ENCODE results near the gene DDX47. TPM values are rescaled to one million over a fixed set of nuclear protein-coding genes. Genes with fewer than 3 reads are reported as not detected.
A peak's percentile ranks its signal among the peaks of the same experiment; 100 is the strongest.
"Not testable (repeated sequence)": the region's sequence is repeated elsewhere in the genome, so short reads cannot be mapped to it uniquely, and the experiment has no call there.

The DDX47 gene
- total RNA-seq, 2 experiments from 2014 or later: 153 TPM

GRCh38 chr12:12837025-12837812, 24.1 kb downstream of the DDX47 start:
- intact Hi-C loops (cut with DNase I, micrococcal nuclease): loop anchor here (1.0 to 5.0 kb wide), 7 partner anchors 54 to 375 kb away; partner anchors contain the start of gene GPRC5A (in 2 of the 2)
- Histone ChIP-seq H3K27me3 (ENCODE audit: control insufficient read depth in 1 of 2, insufficient read depth in 2 of 2, low read length in 2 of 2) (no peaks in the 10 kb centered on the region), H3K9me3 (ENCODE audit: control insufficient read depth in 1 of 2, insufficient read depth in 1 of 2, low read length in 2 of 2) (no peaks in the 10 kb centered on the region), H3K36me3 (ENCODE audit: insufficient read depth, low read length) (peaks cover 14% of the 10 kb centered on the region), H3K4me3 (ENCODE audit: low read length) (no peak overlapping the region), H3K4me1 (ENCODE audit: insufficient read depth, low read length) (peaks cover 4% of the 10 kb centered on the region), H3K27ac (ENCODE audit: low read depth in 1 of 2, low read length in 2 of 2) (no peak overlapping the region)
- CTCF ChIA-PET: interaction anchor here (0.6 to 1.6 kb wide), 13 partner anchors 10 to 373 kb away, joined by 3 to 9 read pairs (median 4); partner anchors contain the start of gene DDX47
- DNase-seq (peak in 11 of 14 experiments; percentile 5 to 68 (median 36)), ATAC-seq (ENCODE audit: poor library complexity) (peak; percentile 72)
- POLR2A ChIA-PET: interaction anchor here (0.6 to 1.5 kb wide), 5 partner anchors 9 to 798 kb away, joined by 3 to 6 read pairs (median 3); partner anchors contain the start of gene GPRC5A
- Mint-ChIP-seq H3K36me3 (ENCODE audit: low read depth) (peaks cover 34% of the 10 kb centered on the region), H3K27ac (peak overlapping the region; percentile 92), H3K27me3 (no peaks in the 10 kb centered on the region), H3K4me3 (peak overlapping the region; percentile 30), H3K9me3 (no peaks in the 10 kb centered on the region), H3K4me1 (ENCODE audit: low read depth) (peaks cover 34% of the 10 kb centered on the region)
- TF ChIP-seq CTCF (IDR thresholded peaks at IDR 0.05): peak; percentile 69

GRCh38 chr12:12837813-12838153, 24.6 kb downstream of the DDX47 start:
- H3K27me3 Mint-ChIP-seq: no peaks in the 10 kb centered on the region
- Histone ChIP-seq H3K9me3 (ENCODE audit: control insufficient read depth in 1 of 2, insufficient read depth in 1 of 2, low read length in 2 of 2) (no peaks in the 10 kb centered on the region), H3K27me3 (ENCODE audit: control insufficient read depth in 1 of 2, insufficient read depth in 2 of 2, low read length in 2 of 2) (no peaks in the 10 kb centered on the region), H3K4me1 (ENCODE audit: insufficient read depth, low read length) (peaks cover 4% of the 10 kb centered on the region), H3K4me3 (ENCODE audit: low read length) (no peak overlapping the region), H3K27ac (ENCODE audit: low read depth in 1 of 2, low read length in 2 of 2) (no peak overlapping the region), H3K36me3 (ENCODE audit: insufficient read depth, low read length) (peaks cover 9% of the 10 kb centered on the region)
- H3K27ac Mint-ChIP-seq: peak overlapping the region; percentile 92
- peaks cover 34% of the 10 kb centered on the region for H3K4me1 Mint-ChIP-seq (ENCODE audit: low read depth)
- DNase-seq: no peak
- intact Hi-C loops (cut with DNase I, micrococcal nuclease): loop anchor here (1.0 to 5.0 kb wide), 8 partner anchors 53 to 375 kb away; partner anchors contain the start of gene GPRC5A (in 2 of the 2)
- TF ChIP-seq CTCF (IDR thresholded peaks at IDR 0.05): no peak
- H3K9me3 Mint-ChIP-seq: no peaks in the 10 kb centered on the region
- ChIA-PET CTCF (interaction anchor here (0.8 to 1.6 kb wide), 2 partner anchors 19 to 77 kb away, joined by 3 read pairs; no protein-coding TSS in a partner anchor), POLR2A (interaction anchor here (0.6 to 1.5 kb wide), 6 partner anchors 8 to 799 kb away, joined by 3 to 6 read pairs (median 4); partner anchors contain the start of gene GPRC5A)
- peaks cover 28% of the 10 kb centered on the region for H3K36me3 Mint-ChIP-seq (ENCODE audit: low read depth)
- no peak for ATAC-seq (ENCODE audit: poor library complexity)
- no peak overlapping the region for H3K4me3 Mint-ChIP-seq

GRCh38 chr12:12839003-12839395, 25.9 kb downstream of the DDX47 start:
- POLR2A ChIA-PET: interaction anchor here (0.7 to 1.0 kb wide), 3 partner anchors 8 to 116 kb away, joined by 3 to 6 read pairs (median 3); no protein-coding TSS in a partner anchor
- TF ChIP-seq CTCF (IDR thresholded peaks at IDR 0.05): no peak
- DNase-seq: peak in 2 of 14 experiments; percentile 17 to 38

GRCh38 chr12:12839439-12839838, 26.3 kb downstream of the DDX47 start:
- Mint-ChIP-seq H3K4me3 (peak overlapping the region; percentile 64), H3K4me1 (ENCODE audit: low read depth) (peaks cover 34% of the 10 kb centered on the region), H3K36me3 (ENCODE audit: low read depth) (peaks cover 14% of the 10 kb centered on the region), H3K27ac (peak overlapping the region; percentile 92)
- intact Hi-C loops (cut with DNase I, micrococcal nuclease): loop anchor here (2.0 to 5.0 kb wide), 4 partner anchors 53 to 373 kb away; partner anchors contain the start of gene GPRC5A (in 1 of the 2)
- H3K9me3 ChIP-seq (ENCODE audit: control insufficient read depth in 1 of 2, insufficient read depth in 1 of 2, low read length in 2 of 2); H3K27me3 Mint-ChIP-seq; ATAC-seq (ENCODE audit: poor library complexity); H3K9me3 Mint-ChIP-seq; DNase-seq; H3K27me3 ChIP-seq (ENCODE audit: control insufficient read depth in 1 of 2, insufficient read depth in 2 of 2, low read length in 2 of 2); CTCF ChIA-PET; H3K36me3 ChIP-seq (ENCODE audit: insufficient read depth, low read length); H3K4me1 ChIP-seq (ENCODE audit: insufficient read depth, low read length); H3K4me3 ChIP-seq (ENCODE audit: low read length); H3K27ac ChIP-seq (ENCODE audit: low read depth in 1 of 2, low read length in 2 of 2): not testable (repeated sequence)
- POLR2A ChIA-PET: interaction anchor here (0.7 kb wide), 1 partner anchor 117 kb away, joined by 3 read pairs; no protein-coding TSS in a partner anchor

More at GRCh38 chr12:12839003-12839395, 25.9 kb downstream of the DDX47 start:
- Mint-ChIP-seq H3K27ac (peak overlapping the region; percentile 92), H3K9me3 (no peaks in the 10 kb centered on the region), H3K36me3 (ENCODE audit: low read depth) (peaks cover 16% of the 10 kb centered on the region), H3K4me3 (peak overlapping the region; percentile 64), H3K27me3 (no peaks in the 10 kb centered on the region), H3K4me1 (ENCODE audit: low read depth) (peaks cover 34% of the 10 kb centered on the region)
- peak; percentile 79 for ATAC-seq (ENCODE audit: poor library complexity)
- no peak overlapping the region for H3K27ac ChIP-seq (ENCODE audit: low read depth in 1 of 2, low read length in 2 of 2)
- no peak overlapping the region for H3K4me3 ChIP-seq (ENCODE audit: low read length)
- H3K4me1 ChIP-seq (ENCODE audit: insufficient read depth, low read length): peaks cover 4% of the 10 kb centered on the region
- H3K9me3 ChIP-seq (ENCODE audit: control insufficient read depth in 1 of 2, insufficient read depth in 1 of 2, low read length in 2 of 2): no peaks in the 10 kb centered on the region
- H3K27me3 ChIP-seq (ENCODE audit: control insufficient read depth in 1 of 2, insufficient read depth in 2 of 2, low read length in 2 of 2): no peaks in the 10 kb centered on the region
- intact Hi-C loops (cut with DNase I, micrococcal nuclease): loop anchor here (2.0 to 5.0 kb wide), 4 partner anchors 53 to 373 kb away; partner anchors contain the start of gene GPRC5A (in 1 of the 2)
- H3K36me3 ChIP-seq (ENCODE audit: insufficient read depth, low read length): no peaks in the 10 kb centered on the region
- CTCF ChIA-PET: no interaction called here

Measured in CD4-positive, alpha-beta T cell (primary cell).